Activated naive CD8-positive, alpha-beta T cell treated with anti-CD3 and anti-CD28 coated beads, Interleukin-2, amount 10 ng/mL, durations not matched to agents 7 days and 5 days (primary cell): Measurements from ENCODE around the gene BPHL. TPM values are rescaled to one million over a fixed set of nuclear protein-coding genes. Genes with fewer than 3 reads are reported as not detected.

Experiments used
- total RNA-seq, 2 experiments: library from RNA; stranded (reverse); gene quantifications; one replicate each; pipeline ENCODE4 v1.2.3, GENCODE V29; 2021

Gene BPHL
- total RNA-seq, 2 experiments from 2014 or later, result 7.7 to 8.4 TPM

Other genes with a start within 250 kb of the BPHL start
- gene SERPINB9, start 215.4 kb upstream of the BPHL start, total RNA-seq, result 10 to 100 TPM; 56.4 to 56.8 TPM
- gene SERPINB6, start 147.1 kb upstream of the BPHL start, total RNA-seq, result 10 to 100 TPM; 85.3 to 85.6 TPM
- 10 to 100 TPM; 17.0 to 17.5 TPM for gene NQO2, start 118.8 kb upstream of the BPHL start, total RNA-seq
- gene RIPK1, start 50.2 kb upstream of the BPHL start, total RNA-seq, result 10 to 100 TPM; 31.9 to 32.6 TPM
- gene TUBB2A, start 38.8 kb downstream of the BPHL start, total RNA-seq, result 1 to 10 TPM; 1.9 to 2.2 TPM
- gene TUBB2B, start 108.9 kb downstream of the BPHL start, total RNA-seq, result not detected
- 10 to 100 TPM; 26.8 to 29.1 TPM for gene PSMG4, start 140.2 kb downstream of the BPHL start, total RNA-seq